IMR-90 (cell line): ENCODE results near the gene PAN3.

ENCODE experiments used
- FOS ChIP-seq: fragments of 150-350 bp; IDR thresholded peaks from 2 replicates; pipeline ENCODE4 v1.6.1; 2016; ENCODE audit warnings: low read depth, low read length
- POLR2A ChIP-seq: IDR thresholded peaks from 2 replicates; pipeline ENCODE4 v1.6.1; 2012; ENCODE audit warnings: mild to moderate bottlenecking, low read depth, low read length
- TF ChIP-seq, protein P1 (sequence below): conservative IDR thresholded peaks from 2 replicates; pipeline ENCODE4 v1.5.1; 2012; ENCODE audit warnings: mild to moderate bottlenecking, low read depth, low read length, improper control_type of control experiment
- TF ChIP-seq, protein P2 (sequence below): fragments of 150-350 bp; IDR thresholded peaks from 2 replicates; pipeline ENCODE4 v1.6.1; 2017; ENCODE audit warnings: mild to moderate bottlenecking, antibody characterized with exemption, low read length, low read depth
- TF ChIP-seq, protein P3 (sequence below): fragments of 150-350 bp; IDR thresholded peaks from 2 replicates; pipeline ENCODE4 v1.6.1; 2016; ENCODE audit warnings: low read depth, mild to moderate bottlenecking, low read length, moderate library complexity, borderline replicate concordance

DNA sequence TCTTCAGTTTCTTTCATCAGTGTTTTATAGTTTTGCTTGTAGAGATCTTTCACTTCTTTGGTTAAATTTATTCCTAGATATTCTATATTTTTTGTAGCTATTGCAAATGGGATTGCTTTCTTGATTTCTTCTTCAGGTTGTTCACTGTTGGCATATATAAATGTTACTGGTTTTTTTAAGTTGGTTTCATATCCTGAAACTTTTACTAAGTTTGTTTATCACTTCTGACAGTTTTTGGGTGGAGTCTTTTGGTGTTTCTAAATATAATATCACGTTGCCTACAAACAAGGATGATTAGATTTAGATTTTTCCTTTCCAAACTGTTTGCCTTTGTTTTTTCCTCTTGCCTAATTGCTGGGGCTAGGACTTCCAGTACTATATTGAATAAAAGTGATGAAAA, 109.7 kb downstream of the PAN3 start:
- TF ChIP-seq, protein P1, sequence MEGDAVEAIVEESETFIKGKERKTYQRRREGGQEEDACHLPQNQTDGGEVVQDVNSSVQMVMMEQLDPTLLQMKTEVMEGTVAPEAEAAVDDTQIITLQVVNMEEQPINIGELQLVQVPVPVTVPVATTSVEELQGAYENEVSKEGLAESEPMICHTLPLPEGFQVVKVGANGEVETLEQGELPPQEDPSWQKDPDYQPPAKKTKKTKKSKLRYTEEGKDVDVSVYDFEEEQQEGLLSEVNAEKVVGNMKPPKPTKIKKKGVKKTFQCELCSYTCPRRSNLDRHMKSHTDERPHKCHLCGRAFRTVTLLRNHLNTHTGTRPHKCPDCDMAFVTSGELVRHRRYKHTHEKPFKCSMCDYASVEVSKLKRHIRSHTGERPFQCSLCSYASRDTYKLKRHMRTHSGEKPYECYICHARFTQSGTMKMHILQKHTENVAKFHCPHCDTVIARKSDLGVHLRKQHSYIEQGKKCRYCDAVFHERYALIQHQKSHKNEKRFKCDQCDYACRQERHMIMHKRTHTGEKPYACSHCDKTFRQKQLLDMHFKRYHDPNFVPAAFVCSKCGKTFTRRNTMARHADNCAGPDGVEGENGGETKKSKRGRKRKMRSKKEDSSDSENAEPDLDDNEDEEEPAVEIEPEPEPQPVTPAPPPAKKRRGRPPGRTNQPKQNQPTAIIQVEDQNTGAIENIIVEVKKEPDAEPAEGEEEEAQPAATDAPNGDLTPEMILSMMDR: no peak
- no peak for TF ChIP-seq POLR2A
- TF ChIP-seq, protein P2, sequence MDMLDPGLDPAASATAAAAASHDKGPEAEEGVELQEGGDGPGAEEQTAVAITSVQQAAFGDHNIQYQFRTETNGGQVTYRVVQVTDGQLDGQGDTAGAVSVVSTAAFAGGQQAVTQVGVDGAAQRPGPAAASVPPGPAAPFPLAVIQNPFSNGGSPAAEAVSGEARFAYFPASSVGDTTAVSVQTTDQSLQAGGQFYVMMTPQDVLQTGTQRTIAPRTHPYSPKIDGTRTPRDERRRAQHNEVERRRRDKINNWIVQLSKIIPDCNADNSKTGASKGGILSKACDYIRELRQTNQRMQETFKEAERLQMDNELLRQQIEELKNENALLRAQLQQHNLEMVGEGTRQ: no peak
- TF ChIP-seq, protein P3, sequence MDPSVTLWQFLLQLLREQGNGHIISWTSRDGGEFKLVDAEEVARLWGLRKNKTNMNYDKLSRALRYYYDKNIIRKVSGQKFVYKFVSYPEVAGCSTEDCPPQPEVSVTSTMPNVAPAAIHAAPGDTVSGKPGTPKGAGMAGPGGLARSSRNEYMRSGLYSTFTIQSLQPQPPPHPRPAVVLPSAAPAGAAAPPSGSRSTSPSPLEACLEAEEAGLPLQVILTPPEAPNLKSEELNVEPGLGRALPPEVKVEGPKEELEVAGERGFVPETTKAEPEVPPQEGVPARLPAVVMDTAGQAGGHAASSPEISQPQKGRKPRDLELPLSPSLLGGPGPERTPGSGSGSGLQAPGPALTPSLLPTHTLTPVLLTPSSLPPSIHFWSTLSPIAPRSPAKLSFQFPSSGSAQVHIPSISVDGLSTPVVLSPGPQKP: no peak
- TF ChIP-seq FOS: no peak
